ENCODE results near the gene MITF.

DNA sequence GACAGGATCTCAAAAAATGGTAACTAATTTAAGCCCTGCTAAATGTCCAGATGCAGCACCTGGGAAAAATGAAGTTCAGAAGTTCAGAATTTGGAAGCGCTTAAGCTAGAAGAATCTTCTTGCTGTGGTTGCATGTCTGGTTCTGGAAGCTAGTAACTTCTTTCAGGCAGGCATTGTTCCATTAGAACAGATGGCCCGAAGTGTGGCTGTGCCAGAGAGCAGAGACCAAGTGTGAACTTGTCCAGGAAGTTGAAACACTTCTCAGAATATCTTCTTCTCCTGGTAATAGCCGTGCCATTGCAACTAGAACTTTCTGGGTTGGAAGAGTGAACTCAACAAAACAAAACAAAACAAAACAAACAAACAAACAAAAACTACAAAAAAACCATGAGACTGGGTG lies 80.0 kb downstream of the MITF start:
- no peak for TF ChIP-seq POLR2AphosphoS5 (IDR thresholded peaks at IDR 0.05)
- TF ChIP-seq, protein P1, sequence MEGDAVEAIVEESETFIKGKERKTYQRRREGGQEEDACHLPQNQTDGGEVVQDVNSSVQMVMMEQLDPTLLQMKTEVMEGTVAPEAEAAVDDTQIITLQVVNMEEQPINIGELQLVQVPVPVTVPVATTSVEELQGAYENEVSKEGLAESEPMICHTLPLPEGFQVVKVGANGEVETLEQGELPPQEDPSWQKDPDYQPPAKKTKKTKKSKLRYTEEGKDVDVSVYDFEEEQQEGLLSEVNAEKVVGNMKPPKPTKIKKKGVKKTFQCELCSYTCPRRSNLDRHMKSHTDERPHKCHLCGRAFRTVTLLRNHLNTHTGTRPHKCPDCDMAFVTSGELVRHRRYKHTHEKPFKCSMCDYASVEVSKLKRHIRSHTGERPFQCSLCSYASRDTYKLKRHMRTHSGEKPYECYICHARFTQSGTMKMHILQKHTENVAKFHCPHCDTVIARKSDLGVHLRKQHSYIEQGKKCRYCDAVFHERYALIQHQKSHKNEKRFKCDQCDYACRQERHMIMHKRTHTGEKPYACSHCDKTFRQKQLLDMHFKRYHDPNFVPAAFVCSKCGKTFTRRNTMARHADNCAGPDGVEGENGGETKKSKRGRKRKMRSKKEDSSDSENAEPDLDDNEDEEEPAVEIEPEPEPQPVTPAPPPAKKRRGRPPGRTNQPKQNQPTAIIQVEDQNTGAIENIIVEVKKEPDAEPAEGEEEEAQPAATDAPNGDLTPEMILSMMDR (IDR thresholded peaks at IDR 0.05 in 8 of 11, conservative IDR thresholded peaks at IDR 0.05 in 3 of 11) = no peak

Data from spleen (tissue), 7 donors.